DMS79 (cell line): ENCODE data around the gene ATG2A.

Source experiments
- DNase-seq: peaks from one replicate; lab custom pipeline; 2025; lab: John Stamatoyannopoulos, UW

The ATG2A gene

DNA sequence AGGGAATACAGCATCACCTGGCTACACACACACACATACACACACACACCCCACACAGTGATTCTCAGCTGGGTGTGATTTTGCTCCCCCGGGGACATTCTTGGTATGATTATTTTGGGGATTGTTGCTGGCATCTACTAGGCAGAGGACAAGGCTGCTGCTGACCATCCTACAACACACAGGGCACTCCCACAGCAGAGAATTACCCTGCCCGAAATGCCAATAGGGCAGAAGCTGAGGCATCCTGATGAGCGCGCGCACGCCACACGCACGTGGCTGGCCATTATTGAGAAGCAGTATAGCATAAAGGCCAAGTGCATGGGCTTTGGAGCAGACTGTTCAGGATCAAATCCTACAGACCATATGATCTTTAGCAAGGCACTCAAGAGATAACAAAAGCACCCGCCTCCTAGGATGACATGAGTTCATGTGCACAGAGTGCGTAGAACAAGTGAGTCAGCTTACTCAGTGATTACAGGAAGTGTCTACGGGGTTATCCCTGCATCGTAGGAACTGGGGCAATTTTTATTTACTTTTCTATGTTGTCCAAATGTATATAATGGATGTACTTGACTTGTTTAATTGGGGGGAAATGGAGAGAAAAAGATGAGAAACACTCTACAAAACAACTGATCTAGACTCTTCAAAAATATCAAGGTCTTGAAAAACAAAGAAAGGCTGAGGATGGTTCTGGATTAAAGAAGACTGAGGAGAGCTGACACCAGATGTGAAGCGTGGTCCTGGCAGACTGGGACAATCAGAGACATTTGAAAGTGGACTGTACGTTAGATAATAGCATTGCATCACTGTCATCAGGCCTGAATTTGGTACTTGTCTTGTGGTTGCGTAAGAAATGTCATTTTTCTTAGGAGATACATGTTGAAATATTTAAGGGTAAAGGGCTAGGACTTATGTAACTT lies 31.4 kb downstream of the ATG2A start:
- no peak for DNase-seq

GRCh38 chr11:64884019-64884418 lies 33.0 kb downstream of the ATG2A start:
- DNase-seq, result no peak

- no peak for DNase-seq
Measured at GRCh38 chr11:64883575-64883974, 33.4 kb downstream of the ATG2A start.

- no peak for DNase-seq
Measured at GRCh38 chr11:64882243-64882642, 34.8 kb downstream of the ATG2A start.

DNA sequence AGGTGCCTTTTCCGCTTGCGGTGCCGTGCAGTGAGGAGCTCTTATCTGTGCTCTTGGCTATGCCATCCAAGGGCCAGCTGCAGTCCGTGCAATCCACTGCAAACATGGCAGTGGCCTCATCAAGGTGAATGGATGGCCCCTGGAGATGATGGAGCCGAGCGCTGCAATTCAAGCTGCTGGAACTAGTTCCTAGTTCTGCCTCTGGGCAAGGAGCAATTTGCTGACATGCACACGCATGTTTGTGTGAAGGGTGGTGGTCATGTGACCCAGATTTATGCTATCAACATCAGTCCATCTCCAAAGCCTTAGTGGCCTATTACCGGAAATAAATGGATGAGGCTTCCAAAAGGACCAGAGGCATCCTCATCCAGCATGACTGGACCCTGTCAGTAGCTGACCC lies 35.5 kb downstream of the ATG2A start:
- DNase-seq, result peak; percentile 16

DNA sequence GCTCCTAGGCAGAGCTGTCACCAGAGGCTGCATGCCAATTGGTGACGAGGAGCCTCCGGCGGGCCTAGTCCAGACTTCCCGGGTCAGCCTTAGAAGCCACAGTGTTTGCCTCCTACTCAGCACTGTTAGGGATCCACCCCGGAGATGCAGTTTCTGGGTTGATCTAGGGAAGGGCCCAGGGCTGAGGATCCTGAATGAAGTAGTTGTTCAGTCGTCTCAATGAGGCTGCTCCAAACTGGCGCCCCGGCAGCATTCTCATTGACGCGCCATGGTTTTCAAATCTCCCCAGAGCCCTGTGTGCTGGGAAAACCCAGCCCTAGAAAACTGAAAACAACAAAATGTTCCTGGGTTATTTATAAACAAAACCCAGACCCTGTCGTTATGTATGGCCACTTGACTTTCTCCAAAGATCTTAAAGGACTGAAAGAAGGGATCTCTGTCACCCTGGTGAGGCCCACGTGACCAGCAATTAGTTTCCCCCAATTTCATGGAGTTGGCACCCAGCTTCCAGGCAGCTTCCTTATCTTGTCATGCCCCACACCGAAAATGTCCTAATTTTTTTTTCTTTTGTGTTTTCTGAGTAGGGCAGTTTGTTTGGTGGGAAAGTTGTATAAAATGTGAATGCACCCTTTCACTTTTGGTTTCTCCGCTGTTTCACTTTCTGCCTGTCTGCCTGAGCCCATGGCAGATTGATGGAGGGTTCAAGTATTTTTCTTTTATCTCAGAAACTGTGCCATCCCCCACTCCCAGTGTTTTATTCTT lies 36.6 kb downstream of the ATG2A start:
- no peak for DNase-seq

DNA sequence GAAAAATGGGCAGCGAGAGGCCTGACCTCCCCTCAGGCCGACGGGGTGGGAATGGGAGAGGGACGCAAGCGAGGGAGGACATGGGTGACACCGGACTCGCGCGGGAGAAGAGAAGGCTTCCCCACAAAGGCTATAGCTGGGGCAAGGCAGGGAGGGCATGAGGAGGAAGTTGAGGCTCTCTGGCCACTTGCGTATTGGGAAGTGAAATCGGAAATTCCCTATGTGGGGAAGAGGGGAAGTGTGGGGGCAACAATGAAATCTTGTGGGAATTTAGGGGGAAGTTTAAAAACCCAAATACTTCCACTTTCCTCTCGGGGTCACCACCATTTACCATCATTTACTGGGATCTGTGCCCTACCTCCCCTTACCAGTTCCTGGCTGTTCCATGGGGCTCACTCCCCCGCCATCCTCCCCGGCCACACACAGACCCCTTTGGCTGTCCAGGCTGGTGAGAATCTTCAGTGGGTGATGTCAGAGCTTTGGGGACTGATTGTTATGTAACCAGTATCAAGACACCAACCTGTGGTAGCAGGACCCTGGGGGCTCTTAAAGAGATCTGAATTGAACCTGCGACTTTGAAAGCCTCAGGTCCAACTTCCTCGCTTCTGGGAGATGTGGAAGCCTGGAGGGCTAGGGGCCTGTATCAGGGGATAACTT lies 37.6 kb downstream of the ATG2A start:
- DNase-seq, result no peak

- peak; percentile 94 for DNase-seq
Measured at GRCh38 chr11:64878494-64879243, 38.3 kb downstream of the ATG2A start, which contains the start of gene EHD1. TSS of gene EHD1 (minus strand) at chr11:64878621. CDS start at chr11:64878464, 157 bp downstream.

DNA sequence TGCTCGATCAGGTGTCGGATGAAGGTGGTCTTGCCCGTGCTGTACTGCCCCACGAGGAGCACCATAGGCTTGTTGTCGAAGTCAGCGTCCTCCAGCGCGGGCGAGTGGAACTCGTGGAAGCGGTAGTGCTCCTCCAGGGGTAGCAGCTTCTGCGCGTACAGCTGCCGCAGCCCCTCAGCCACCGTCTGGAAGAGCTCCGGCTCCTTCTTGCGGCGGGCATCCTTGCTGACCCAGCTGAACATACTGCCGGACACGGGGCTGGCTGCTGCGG lies 38.9 kb downstream of the ATG2A start:
- DNase-seq, result no peak

- no peak for DNase-seq
Measured at GRCh38 chr11:64877390-64878222, 39.4 kb downstream of the ATG2A start.

DNA sequence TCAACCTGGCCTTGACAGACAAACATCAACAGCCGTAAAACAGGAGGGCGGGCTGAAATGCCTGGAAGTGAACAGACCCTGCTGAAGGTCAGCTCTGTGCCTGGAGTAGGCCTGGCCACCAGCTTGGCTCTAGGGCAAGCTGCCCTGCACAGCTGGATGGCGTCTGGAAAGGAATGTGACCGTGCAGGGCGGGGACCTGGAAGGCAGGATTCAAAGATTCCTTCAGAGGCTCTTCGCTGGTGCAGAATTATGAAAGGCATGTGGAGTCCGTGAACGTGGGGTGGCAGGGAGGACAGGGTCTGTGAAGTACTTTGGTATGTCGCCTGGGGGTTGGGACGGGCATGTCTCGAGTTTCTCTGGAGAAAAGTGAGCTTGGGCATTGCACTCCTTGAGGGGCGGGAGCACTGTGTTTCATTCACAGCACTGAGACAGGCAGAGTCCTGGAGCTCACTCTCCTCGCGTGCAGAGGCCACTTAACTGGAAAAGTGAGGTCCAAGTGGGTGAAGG lies 40.1 kb downstream of the ATG2A start:
- no peak for DNase-seq

DNA sequence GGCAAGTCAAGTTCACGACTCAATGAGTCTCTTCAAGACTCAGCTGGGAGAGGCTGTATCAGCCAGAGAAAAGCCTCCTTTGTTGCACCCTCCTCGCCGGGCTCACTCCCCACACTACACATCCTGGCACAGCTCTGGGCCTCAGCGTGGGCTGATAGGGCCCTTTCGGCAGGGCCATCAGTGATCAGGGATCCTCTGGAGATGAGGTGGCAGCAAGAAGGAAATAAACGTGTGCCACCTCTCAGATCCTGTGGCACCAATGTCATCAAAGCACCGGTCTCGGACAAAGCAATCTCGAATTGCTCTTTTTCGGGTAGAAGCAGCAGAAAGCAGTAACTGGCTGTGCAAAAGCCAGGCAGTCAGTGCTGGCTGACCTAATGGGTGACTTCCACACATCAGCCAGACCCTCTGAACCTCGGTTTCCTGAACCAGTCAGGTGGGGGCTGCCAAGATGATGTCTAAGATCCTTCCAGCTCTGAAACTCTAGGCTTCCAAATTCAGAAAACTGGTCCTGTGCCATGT lies 40.7 kb downstream of the ATG2A start:
- DNase-seq, result no peak

GRCh38 chr11:64875369-64876228 lies 41.4 kb downstream of the ATG2A start:
- DNase-seq, result no peak

DNA sequence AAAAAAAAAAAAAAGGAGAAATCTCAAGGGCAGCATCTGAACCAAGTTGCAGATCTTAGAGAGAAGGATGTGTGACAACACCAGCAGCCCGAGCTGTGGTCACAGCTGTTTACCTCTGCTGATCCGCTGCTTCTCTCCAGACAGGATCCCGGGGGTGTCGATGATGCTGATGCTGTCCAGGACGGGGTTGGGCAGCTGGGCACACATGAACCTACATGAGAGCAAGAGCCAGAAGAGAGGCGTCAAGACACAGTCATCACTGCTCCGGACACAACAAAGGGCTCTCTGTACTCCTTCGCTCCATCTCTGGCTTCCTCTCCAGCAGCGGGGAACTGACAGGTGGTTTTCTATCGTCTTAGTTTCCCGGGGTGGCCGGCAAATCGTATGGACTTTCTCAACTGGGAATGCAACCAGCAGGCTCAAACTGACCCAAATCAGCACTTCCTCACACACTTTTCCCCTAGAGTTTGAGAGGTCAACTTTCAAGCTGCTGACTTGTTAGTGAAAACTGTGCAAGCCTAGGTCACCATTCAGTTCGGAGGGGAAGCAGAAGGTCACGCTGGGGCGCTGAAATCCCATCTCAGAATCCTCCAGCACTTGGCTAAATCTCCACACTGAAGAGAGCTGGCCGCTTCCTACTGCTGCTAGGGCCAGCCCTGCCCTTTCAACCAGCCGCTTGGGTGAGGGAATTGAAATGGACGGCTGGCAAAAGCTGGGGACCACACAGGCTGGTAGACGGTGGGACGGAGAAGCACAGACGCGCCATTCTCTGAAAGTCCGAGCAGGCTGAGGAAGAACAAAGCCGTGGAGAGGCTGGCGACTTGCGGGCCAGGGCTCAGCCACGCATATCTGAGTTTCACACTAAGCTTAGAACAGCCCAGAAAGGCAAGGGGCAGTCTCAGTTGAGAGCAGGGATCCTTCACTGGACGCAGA lies 42.4 kb downstream of the ATG2A start:
- no peak for DNase-seq

DNA sequence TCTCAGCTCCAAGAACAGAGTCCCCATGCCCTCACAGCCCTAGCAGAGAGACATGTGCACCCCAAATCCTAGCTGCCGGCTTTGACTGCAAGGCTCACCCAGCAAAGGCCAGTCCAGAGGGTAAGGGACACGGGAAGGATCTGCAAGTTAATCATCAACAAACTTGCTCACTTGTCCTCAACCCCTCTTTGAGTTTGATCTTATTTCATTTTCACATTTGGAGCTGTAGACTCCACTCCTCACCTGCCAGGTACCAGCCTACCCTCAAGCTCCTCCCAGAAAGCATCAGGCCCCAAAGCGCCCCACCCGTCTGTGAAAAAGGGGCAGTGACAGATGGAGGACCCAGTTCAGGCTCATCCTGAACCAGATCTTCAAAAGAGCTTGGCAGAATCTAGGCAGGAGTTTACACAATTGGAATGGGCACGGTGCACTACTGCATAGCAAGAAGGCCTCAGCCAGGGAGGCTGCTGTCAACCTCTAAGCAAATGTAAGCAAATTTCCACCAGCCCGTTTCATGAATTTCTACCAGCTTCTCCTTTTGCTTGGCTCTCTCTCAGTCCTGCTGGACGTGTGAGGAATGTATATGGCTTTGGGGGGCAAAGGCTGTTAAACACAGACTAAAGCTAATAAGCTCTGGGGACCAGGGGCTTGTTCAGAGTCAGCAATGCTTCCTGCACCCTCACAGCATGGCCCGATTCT lies 44.1 kb downstream of the ATG2A start:
- DNase-seq, result no peak

GRCh38 chr11:64871492-64871891 lies 45.5 kb downstream of the ATG2A start:
- DNase-seq, result no peak

GRCh38 chr11:64870893-64871466 lies 46.0 kb downstream of the ATG2A start:
- DNase-seq, result no peak
